ENCODE data around the gene CTDSPL2. TPM values are rescaled to one million over a fixed set of nuclear protein-coding genes. Genes with fewer than 3 reads are reported as not detected.
A peak's percentile ranks its signal among the peaks of the same experiment; 100 is the strongest.
"Not testable (repeated sequence)": the region's sequence is repeated elsewhere in the genome, so short reads cannot be mapped to it uniquely, and the experiment has no call there.

The CTDSPL2 gene
- total RNA-seq: 19.0 TPM
- long read RNA-seq, full-length matches to known transcripts: 4 of 18 reads
- long read RNA-seq, partial matches to known transcripts: 8 of 18 reads
- long read RNA-seq, other reads (novel, unspliced or antisense): 6 of 18 reads

- peak; percentile 99 for DNase-seq (ENCODE audit: low spot score)
- intact Hi-C loops (cut with DNase I): loop anchor here (5.0 to 10.0 kb wide), 3 partner anchors 110 to 298 kb away; partner anchors contain the start of genes EIF3J and GOLM2
These were observed at the start of gene CTDSPL2 for GRCh38 chr15:44426975-44427755. CTDSPL2 (plus strand) TSS chr15:44427629; CDS start chr15:44459015, 31,386 bp downstream.

- no peak for DNase-seq (ENCODE audit: low spot score)
- intact Hi-C loops (cut with DNase I): no loop called here
These were observed 46.2 kb upstream of the CTDSPL2 start for GRCh38 chr15:44381236-44381635.

GRCh38 chr15:44385344-44385942 is 42.0 kb upstream of the CTDSPL2 start:
- intact Hi-C loops (cut with DNase I): no loop called here

DNA sequence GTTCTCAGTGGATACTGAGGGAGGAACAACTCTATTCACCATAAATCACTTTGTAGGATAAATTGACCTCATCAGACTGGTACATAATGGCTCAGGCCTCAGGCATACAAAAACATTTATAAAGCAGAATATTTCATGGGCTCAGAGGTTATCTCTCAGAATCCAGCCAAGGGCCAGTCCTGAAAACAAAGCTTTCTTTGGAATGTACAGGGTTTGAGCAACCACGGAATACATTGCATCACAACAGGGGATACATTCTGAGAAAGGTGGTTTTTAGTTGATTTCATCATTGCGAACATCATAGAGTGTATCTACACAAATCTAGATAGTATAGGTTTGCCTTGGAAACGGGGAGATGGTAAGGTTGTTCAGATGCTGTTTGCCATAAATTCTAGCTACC is 33.4 kb upstream of the CTDSPL2 start:
- no peak for DNase-seq (ENCODE audit: low spot score)
- intact Hi-C loops (cut with DNase I): no loop called here

More at GRCh38 chr15:44385344-44385942, 42.0 kb upstream of the CTDSPL2 start:
- DNase-seq (ENCODE audit: low spot score): no peak

DNA sequence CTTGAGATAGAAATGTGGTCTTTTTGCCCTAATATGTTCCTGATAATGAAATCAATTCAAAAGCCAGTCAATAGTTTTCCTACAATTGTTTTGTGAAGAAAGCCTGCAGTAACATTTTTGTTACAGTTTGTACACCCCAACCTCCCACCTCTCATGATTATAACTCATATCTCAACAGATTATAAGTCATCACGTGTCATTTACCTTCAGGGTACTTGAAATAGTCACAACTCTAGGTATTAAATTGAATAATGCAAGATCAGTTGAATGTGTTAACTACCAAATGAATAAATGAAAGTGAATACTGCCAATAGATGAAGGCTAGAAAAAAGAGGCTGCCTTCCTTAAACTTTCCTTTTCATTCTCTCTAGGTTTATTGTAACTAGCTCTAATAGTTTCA is 32.9 kb upstream of the CTDSPL2 start:
- no peak for DNase-seq (ENCODE audit: low spot score)
- intact Hi-C loops (cut with DNase I): no loop called here

GRCh38 chr15:44397869-44398268 is 29.6 kb upstream of the CTDSPL2 start:
- intact Hi-C loops (cut with DNase I): no loop called here
- no peak for DNase-seq (ENCODE audit: low spot score)

GRCh38 chr15:44414001-44414400 is 13.4 kb upstream of the CTDSPL2 start:
- no peak for DNase-seq (ENCODE audit: low spot score)
- intact Hi-C loops (cut with DNase I): no loop called here

GRCh38 chr15:44427756-44428724 is 611 bp downstream of the CTDSPL2 start:
- intact Hi-C loops (cut with DNase I): loop anchor here (5.0 to 10.0 kb wide), 3 partner anchors 109 to 297 kb away; partner anchors contain the start of genes EIF3J and GOLM2
- no peak for DNase-seq (ENCODE audit: low spot score)

- no peak for DNase-seq (ENCODE audit: low spot score)
- intact Hi-C loops (cut with DNase I): no loop called here
These were observed 8.7 kb downstream of the CTDSPL2 start for GRCh38 chr15:44435893-44436667.

DNA sequence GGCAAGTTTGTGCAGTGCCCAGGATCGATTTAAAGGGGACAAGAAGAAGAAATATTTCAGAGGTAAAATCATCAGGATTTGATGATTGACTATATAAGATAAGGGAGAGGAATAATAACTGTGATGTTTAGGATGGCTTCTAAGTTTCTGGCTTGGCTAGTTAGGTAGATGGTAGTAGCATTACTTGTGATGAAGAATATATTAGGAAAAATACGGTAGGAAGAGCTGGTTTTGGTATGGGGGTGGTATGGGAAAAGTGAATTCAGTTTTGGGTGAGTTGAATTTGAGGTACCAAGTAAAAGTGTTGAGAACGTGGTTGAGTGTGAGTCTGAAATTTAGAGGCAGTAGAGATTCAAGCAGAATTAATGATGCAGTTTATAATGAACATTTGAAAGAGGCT is 11.0 kb downstream of the CTDSPL2 start:
- DNase-seq (ENCODE audit: low spot score): no peak
- intact Hi-C loops (cut with DNase I): no loop called here

GRCh38 chr15:44441095-44441501 is 13.7 kb downstream of the CTDSPL2 start:
- intact Hi-C loops (cut with DNase I): no loop called here
- no peak for DNase-seq (ENCODE audit: low spot score)

- no peak for DNase-seq (ENCODE audit: low spot score)
- intact Hi-C loops (cut with DNase I): no loop called here
These were observed 16.1 kb downstream of the CTDSPL2 start for GRCh38 chr15:44443515-44443914.

DNA sequence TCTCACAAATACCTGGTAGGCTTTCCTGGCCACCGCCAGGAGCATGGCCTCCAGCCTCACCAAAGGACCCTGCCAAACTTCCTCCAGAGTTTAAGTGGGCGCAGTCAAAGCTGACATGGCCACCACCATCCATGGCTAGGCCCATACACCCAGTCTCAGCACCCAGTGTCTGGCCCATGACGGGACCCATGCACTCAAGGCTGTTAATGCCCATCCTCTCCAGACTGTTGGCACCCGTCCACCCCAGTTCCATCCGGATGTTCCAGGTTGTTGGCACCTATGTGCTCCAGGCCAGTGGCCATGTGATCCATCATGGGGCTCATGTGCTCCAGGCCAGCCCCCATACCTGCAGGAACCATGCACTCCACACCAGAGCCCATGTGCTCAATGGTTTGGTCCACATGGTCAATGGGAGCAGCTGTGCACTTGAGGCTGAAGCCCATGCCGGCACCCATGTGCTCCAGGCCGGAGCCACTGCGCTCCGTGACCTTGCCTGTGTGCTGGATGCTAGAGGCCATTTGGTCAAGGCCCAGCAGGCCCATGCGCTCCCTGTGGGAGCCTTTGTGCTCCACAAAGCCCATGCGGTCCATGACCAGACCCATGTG is 20.4 kb downstream of the CTDSPL2 start:
- intact Hi-C loops (cut with DNase I): no loop called here
- no peak for DNase-seq (ENCODE audit: low spot score)

- no peak for DNase-seq (ENCODE audit: low spot score)
- intact Hi-C loops (cut with DNase I): no loop called here
These were observed 22.7 kb downstream of the CTDSPL2 start for GRCh38 chr15:44450172-44450571.

- DNase-seq (ENCODE audit: low spot score); intact Hi-C loops (cut with DNase I): not testable (repeated sequence)
These were observed 26.3 kb downstream of the CTDSPL2 start for GRCh38 chr15:44453578-44454283.

DNA sequence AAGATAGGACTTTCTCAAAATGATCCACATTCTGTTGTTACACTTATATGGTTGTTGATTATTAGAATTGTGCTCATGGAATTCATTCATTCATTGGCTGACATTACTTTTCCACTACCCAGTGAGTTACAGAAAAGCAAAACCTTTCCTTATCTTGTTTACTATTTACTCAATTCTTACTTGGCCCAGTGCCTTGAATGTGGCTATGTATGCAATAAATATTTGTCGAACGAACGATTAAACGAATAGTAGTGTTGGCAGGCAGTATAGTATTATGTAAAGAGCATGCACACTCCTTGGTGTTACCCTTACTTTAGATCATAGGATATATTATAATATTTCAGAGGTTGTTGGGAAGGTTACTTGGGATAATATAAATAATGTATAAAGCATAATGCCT is 31.0 kb downstream of the CTDSPL2 start:
- intact Hi-C loops (cut with DNase I): no loop called here
- DNase-seq (ENCODE audit: low spot score): no peak

DNA sequence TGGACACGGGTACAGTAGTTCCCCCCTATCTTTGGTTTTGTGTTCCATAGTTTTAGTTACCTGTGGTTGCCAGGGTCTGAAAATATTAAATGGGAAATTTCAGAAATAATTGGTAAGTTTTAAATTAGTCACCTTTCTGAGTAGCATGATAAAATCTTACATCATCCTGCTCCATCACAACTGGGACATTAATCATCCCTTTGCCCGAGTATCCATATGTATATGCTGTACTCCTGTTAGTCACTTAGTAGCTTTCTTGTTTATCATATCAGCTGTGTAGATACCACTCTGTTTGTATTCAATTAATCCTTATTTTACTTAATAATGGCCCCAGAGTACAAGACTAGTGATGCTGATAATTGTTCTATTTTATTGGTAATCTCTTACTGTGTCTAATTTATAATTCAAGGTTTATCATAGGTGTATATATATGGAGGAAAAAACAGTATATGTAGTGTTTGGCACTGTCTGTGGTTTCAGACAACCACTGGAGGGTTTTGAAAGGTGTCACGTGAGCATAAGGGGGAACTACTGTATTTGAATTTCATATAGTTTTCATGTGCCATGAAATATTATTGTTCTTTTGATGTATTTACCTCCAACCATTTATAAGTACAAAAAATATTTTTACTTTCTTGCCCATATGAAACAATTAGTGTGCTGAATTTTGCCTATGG is 41.4 kb downstream of the CTDSPL2 start:
- no peak for DNase-seq (ENCODE audit: low spot score)

More for the DNA sequence above, 41.4 kb downstream of the CTDSPL2 start:
- intact Hi-C loops (cut with DNase I): no loop called here

Data from cardiac septum (tissue), 1 donor.